GM19240 (cell line): Measurements from ENCODE around the gene SGSH.
"Not testable (repeated sequence)": the region's sequence is repeated elsewhere in the genome, so short reads cannot be mapped to it uniquely, and the experiment has no call there.

Experiments
- DNase-seq: peaks from one replicate; pipeline ENCODE4 v3.0.0; 2011; ENCODE audit warnings: low spot score; ENCODE audit not compliant: insufficient read length

Gene SGSH

DNA sequence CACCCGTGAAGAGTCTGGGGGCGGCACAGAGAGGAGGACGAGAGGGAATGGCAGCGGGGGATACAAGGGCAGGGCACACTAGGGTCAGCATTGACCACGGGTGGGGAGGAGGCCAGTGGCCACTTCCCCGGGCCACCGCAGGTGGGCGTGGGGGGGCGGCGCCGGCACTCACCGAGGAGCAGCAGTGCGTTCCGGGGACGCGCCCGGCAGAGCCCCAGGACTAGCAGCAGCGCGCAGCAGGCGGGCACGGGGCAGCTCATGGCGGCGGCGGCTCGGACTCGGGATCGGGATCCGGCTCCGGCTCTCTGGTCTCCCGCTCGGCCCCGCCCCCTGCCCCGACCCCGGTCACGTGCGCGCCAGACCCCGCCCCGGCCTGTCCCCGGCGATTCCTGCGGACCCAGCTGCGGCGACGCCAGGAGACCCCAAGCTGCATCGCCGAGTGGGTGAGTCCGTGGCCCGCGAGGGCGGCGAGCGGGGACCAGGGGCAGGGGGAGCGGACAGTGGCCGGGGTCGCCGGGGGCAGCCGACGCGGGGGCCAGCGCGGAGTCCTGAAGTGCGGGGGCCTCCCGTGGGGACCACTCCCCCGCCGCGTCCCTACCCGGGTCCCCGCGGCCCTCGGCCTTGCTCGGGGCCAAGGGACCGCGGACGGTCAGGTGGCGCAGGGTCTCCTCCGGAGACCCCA, at the start of gene SGSH, which contains the start of gene SLC26A11:
Gene SGSH (minus strand): TSS at position 280 of the 682 bp plus-strand sequence. CDS start 20 bp downstream, at position 260.
Gene SLC26A11 (plus strand): TSS at position 374 of the 682 bp plus-strand sequence. CDS start 1,134 bp downstream, outside the sequence.
- peak; percentile 88 for DNase-seq

DNA sequence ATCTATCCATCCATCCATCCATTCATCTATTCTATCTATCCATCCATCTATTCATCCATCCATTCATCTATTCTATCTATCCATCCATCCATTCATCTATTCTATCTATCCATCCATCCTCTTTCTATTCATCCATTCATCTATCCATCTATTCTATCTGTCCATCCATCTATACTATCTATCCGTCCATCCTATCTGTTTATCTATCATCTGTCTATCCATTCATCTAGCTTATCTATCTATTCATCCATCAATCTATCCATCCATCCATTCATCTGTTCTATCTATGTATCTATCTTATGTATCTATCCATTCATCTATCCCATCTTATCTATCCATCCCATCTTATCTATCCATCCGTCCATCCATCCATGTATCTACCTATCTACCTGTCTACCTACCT, 49.3 kb upstream of the SGSH start:
- DNase-seq: no peak

DNA sequence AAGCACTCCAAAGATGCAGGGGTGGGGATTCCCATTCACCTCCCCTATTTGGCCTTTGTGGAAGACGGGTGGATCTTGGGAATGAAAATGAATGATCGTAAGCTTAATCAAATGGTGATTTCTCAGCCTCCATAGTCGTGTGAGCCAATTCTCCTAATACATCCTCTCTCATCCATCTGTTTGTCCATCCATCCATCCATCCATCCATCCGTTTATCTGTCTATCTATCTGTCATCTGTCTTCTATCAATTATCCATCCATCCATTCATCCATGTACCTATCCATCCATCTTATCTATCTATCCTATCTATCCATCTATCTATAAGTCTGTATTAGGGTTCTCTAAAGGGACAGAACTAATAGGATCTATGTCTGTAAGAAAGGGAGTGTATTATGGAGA, 48.3 kb upstream of the SGSH start:
- no peak for DNase-seq

DNA sequence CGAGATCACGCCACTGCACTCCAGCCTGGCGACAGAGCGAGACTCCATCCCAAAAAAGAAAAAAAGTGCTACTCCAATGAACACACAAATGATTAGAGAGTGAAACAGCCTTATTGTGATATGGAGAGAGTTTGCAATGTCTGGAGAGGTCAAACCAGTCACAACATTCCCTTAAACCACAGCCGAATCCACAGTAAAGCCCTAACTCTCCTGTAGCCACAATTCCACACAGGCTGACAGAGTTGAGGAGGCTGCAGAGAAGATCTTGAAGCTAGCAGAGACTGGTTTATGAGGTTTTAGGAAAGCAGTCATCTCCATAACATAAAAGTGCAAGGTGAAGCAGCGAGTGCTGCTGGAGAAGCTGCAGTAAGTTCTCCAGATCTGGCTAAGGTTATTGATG, 47.3 kb upstream of the SGSH start:
- no peak for DNase-seq

DNA sequence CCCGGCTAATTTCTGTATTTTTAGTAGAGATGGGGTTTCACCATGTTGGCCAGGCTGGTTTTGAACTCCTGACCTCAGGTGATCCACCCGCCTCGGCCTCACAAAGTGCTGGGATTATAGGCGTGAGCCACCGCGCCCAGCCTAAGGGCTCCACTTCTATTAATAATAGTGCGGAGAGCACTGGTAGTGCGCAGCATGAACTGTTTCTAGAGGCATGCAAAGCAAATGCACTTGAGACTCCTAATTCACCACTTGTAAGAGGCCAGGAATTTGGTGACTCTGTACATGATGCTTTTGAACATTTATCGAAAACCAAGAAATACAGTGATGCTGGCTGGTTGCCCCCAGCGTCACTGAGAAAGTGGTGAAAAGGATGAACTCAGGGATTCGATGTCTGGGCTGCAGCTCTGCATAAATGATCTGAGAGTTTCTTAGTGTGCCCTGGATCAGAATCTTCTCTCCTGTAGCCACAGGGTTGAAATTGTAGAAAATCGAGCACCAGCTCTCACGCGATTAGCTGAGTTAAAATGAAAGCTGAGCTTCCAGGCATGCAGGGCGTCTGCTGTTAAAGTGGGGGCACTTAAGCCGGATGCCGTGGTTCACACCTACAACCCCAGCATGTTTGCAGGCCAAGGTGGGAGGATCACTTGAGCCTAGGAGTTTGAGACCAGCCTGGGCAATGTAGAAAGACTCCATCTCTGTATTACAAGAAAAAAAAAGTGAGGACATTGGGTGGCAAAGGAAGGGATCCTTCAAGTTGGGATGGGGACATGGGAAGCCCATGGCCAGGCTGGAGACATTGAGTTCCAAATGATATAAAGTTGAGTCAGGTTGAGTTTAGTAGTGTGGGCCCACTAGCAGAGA, 45.3 kb upstream of the SGSH start:
- peak; percentile 73 for DNase-seq

DNA sequence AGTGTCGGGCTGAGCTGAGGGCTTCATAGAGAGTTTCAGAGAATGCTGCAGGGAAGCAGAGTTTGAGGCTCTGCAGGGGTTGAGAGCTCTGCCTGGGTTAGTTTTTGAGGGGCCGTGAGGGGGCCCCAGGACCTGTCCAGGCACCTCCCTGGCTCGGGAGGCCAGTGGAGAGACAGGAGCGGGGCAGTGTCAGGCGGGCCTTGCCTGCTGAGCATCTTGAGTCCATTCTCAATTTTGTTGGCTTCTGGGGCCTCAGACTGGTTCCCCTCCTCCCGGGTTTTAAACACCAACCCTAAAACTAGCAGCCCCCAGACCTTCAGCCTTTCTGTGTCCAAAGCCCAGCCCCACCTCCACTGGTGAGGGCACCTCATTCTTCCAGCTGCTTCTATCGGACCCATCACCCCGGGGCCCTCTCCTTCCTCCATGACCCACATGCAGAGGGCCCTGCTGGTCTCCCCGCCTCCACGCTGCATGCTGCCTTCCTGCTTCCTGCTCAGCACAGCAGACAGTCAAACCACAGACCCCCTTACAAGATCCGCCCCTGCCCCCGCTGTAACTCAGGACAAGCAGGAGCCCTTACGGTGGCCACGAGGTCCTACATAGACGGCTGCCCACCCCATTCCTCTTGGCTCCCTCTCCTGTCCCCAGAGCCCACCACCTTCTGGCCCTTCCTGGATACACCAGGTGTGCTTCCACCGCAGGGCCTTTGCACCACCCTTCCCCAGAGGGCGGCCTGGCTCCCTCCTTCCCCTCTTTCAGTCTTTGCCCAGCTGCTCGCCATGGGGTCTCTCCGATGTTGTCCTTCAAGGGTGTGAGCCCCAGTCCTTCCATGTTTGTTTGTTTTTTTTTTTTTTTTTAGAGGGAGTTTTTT, 44.3 kb upstream of the SGSH start:
- DNase-seq: no peak

DNA sequence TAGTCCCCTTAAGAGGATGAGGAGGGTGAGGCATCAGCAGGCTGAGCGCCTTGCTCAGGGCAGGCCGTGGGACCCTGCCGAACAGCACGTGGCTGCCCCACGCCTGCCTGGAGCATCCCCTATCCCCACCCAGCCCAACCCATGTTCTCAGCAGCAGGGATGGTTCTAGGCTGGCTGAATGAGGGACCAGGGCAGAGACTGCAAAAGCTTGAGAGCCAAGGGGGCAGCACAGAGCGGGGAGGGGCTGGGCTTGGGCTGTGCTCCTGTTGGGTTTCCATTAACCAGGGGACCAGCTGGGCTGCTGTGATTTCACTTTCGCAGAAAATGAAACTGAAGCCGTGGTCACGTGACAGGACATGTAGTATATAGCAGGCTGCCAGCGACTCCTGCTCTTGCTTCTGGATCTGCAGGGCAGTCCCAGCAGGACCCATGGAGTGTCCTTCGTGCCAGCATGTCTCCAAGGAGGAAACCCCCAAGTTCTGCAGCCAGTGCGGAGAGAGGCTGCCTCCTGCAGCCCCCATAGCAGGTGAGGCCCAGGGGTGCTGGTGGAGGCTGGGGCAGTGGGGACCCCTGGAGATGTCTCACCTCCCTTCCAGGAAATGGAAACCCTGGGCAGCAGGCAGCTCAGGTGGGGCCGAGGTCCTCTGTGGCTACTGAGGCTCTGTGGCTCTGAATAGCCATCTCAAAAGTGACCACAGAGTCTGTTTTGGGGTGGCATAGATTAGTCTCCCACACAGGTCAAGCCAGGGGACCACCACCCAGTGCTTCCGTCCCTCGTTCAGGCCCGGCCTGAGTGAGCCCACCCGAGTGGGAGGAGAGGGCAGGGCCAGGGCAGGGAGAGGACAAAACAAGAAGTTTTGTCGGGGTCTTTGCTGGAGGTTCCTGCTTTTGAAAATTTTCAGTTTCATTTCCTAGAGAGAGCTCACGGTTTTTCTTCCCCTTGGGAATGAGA, 43.4 kb upstream of the SGSH start:
- DNase-seq: peak; percentile 79

DNA sequence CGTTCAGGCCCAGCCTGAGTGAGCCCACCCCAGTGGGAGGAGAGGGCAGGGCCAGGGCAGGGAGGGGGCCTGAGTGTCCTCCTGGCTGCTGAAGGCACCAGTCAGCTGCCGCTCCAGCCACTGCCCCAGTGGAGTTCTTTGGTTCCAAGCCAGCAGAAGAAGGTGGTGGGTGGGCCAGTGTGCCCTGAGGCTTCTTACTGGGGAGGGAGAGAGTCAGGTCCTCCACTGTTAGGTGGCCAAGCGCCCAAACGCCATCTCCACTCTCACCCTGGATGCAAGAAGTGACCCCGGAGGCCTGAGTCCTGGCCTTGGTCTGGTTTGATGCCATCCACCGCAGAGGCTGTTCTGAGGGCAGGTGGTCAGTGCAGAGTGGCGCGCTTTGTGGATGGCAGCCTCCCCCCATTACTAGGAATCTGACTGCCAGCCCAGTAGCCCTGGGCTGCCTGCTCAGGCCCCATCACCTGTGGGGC, 42.7 kb upstream of the SGSH start:
- no peak for DNase-seq

DNA sequence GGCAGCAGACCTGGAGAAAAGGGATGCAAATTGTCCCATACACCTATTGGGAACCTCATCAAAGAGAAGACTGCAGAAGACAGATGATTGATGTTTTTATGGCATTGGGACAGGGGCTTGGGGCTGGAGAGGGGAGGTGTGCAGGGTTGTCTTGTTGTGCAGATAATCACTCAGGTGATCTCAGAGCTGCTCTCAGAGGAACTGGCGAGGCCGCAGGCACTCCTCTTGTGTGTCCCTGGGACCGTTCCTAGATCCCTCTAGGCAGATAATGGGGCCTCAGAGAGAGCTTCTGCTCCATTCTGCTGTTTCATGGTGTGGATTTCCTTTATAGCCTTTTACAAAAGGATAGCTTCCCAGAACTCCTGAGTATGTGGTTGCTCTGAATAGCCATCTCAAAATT, 42.2 kb upstream of the SGSH start:
- no peak for DNase-seq

DNA sequence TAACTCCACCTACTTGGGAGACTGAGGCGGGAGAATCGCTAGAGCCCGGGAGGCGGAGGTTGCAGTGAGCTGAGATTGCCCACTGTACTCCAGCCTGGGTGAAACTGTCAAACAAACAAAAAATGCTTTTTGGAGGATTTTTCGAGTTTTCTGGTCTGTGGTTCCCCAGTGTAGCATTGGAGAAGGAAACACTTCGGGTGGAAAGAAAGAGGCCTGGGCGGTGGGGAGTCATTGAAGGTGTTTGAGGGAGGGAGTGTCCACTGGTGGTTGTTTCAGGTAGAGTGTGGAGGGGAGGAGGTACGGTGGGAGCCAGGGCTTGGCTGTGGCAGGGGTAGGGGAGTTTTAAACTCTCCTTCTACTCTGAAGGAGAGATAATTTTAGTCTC, 41.8 kb upstream of the SGSH start:
- DNase-seq: no peak

DNA sequence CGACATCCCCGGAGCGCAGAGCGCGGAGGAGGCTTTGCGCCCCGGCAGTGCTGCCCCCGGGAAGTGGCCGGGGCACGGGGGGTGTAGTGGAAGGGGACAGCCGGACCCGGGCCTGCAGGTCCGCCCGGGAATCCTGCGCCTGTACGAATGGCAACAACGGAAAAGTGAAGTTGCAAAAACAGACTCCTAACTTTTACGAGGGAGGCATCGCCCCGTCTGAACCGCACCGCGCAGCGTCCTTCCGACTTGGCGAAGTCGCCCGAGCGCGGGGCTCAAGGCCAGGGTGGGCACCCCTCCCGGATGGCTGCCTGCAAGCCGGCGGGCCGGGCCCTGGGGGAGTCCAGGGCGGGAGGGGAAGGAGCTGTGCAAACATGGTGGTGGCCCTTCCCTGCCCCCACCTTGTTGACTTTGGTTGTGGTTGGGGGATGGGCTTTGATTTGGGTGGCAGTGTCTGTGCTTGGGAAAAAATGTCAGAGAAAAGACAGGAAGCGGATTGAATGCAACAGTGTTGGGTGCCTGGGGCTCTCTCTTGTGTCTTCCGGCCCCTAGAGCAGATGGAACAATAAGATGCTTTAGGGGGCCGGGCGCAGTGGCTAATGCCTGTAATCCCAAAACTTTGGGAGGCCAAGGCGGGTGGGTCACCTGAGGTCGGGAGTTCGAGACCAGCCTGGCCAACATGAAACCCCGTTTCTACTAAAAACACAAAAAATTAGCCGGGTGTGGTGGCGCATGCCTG, 41.2 kb upstream of the SGSH start:
- DNase-seq: no peak

DNA sequence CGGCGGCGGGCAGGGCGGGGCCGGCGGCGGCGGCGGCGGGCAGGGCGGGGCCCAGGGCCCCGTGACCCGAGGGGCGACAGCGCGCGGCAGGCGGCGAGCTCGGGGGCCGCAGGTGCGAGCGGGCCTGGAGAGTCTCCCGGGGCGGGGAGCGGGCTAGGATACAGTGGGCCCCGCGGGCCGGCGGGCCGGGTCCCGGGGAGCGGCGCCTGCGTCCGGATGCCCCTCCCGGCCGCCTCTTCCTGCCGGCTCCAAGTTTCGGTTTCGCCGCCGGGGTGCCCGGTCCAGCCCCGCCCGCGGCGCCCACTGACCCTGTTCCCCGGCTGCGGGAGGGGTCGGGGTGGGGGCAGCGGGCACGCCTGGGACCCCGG, 40.6 kb upstream of the SGSH start, which contains the start of gene RNF213:
Gene RNF213 (plus strand): TSS at position 62 of the 368 bp plus-strand sequence. CDS start 2,830 bp downstream, outside the sequence.
- DNase-seq: peak; percentile 57

DNA sequence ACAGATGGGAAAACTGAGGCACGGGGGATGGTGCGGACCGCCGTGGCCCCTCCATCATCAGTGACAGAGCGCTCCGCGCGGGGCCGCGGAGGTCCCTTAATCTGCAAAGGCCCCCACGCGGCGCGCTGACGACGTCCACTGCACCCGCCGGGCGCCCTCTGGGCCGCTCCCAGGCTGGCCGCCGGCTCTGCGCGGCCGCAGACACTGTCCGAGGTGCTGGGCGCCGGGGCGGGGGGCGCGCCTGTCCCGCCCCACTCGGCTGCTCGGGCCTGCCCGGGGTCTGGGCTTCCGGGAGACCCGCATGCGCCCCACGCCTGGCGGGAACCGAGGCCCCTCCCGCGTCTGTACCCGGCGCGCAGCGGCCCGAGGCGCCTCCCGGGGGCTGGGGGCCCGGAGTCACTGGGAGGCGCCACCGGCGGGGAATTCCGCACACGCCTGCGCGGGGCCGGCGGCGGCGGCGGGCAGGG, 40.0 kb upstream of the SGSH start:
- DNase-seq: peak; percentile 68

DNA sequence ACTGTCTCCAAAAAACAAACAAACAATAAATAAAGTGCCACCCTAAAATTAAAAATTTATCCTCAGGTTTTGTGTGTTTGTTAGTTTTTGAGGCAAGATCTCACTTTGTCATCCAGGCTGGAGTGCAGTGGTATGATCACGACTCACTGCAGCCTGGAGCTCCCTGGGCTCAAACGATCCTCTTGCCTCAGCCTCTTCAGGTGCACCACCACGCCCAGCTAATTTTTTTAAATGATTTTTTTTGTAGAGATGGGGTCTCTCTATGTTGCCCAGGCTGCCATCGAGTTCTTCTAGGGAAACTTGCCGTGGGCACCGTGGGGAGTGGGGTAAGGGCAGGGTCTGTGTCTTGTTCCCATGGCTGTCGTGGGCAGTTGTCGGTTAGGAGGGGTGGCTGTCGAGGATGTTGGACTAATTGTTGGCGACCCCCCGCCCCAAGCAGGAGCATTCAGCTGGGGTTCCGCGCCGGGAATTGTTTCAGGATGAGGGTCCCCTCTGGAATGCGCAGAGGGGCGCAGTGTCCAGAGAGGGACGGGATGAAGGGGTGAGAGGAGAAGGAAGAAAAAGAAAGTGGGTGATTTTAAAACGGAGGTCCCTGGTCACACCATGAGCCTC, 39.4 kb upstream of the SGSH start:
- DNase-seq: no peak

DNA sequence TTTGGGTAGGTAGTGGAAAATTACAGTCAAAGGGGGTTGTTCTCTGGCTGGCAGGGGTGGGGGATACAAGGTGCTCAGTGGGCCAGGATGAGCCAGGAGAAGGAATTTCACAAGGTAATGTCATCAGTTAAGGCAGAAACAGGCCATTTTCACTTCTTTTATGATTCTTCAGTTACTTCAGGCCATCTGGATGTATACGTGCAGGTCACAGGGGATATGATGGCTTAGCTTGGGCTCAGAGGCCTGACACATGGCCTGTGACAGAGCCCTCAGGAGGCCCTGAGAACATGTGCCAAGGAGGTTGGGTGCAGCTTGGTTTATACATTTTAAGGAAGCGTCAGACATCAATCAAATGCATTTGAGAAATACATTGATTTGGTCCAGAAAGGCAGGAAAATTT, 38.2 kb upstream of the SGSH start:
- DNase-seq: not testable (repeated sequence)

DNA sequence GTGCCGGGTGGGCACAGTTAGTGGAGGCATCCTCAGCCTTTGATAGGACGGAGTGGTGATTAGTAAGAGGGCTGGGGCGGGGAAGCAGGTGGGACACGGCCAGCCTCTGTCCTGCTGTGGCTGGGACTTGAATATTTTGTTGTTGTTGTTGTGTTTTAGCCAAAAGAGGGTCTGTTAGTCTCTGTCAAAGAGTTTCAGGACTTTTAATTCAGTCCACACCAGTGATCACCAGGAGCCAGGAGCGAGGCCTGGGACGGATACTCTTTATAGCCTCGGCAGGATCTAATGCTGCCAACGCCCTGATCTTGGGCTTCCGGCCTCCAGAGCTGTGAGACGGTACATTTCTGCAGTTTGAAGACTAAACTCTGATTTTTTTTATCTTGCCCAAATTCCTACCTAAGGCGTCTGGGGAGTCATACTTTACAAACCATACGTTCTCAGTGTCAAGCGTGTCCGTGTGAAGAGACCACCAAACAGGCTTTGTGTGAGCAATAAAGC, 37.6 kb upstream of the SGSH start:
- no peak for DNase-seq

DNA sequence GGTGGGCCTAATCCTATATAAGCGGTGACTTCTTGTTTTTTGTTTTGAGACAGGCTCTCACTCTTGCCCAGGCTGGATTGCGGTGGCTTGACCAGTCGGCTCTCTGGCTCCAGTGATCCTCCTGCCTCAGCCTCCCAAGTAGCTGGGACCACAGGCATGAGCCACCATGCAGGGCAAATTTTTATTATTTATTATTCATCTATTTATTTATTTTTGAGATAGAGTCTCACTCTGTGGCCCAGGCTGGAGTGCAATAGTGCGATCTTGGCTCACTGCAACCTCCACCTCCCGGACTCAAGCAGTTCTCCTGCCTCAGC, 35.9 kb upstream of the SGSH start:
- DNase-seq: no peak

DNA sequence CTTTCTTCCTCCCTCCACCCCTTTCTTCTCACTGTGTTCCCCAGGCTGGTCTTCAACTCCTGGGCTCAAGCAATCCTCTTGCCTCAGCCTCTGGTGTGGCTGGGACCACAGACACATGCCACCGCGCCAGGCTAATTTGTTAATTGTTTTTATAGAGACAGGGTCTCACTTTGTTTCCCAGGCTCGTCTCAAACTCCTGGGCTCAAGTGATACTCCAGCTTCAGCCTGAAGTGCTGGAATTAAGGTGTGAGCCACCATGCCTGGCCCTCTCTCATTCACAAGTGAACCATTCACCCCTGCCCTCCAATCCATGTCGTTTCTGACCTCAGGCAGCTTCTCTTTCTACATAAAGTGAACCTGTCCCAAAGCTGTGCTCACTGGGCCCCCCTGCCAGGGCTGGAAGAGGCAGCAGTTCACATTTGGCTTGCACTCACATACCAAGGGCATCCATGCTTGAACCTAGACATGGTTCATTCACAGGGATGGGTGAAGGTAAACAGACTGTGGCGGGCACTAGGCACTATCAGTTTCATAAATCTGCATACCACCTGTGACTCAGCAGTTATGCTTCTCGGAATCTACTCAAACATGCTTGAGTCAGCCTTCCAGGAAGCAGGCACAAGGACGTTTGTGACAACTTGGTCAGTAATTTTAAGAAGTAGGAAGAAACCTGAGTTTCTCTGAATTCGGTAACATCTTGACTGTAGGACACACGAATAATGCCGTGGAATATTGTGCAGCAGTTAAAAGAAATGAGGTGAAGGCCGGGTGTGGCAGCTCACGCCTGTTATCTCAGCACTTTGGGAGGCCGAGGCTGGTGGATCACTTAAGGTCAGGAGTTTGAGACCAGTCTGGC, 34.5 kb upstream of the SGSH start:
- peak; percentile 59 for DNase-seq
